ENCODE data around the gene CIAO2A. TPM values are rescaled to one million over a fixed set of nuclear protein-coding genes. Genes with fewer than 3 reads are reported as not detected.

CIAO2A gene
- total and polyA plus RNA-seq, 10 donors, result 42.2 to 129 (median 74.8) TPM

DNA sequence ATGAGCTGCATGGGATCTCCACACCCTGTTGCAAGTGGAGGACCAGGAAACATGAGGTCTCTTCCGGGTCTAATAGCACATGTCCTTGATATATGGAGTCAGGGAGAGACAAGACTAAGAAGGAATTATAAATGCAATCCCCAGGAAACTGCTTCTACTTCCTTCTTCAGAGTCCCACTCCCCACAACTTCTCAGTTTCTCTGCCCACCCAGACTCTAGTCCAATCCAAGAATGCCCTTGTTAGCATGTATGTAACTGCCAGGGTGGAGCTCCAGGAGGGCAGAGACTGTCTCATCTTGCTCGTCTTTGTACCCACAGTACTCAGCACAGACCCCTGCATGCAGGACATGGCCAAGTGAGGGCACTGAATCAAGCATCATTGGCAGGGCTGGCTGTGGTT is 55.7 kb downstream of the CIAO2A start:
- TF ChIP-seq POLR2A (IDR thresholded peaks at IDR 0.05), result no peak
- no peak for TF ChIP-seq POLR2AphosphoS5 (IDR thresholded peaks at IDR 0.05)
- TF ChIP-seq, protein P1, sequence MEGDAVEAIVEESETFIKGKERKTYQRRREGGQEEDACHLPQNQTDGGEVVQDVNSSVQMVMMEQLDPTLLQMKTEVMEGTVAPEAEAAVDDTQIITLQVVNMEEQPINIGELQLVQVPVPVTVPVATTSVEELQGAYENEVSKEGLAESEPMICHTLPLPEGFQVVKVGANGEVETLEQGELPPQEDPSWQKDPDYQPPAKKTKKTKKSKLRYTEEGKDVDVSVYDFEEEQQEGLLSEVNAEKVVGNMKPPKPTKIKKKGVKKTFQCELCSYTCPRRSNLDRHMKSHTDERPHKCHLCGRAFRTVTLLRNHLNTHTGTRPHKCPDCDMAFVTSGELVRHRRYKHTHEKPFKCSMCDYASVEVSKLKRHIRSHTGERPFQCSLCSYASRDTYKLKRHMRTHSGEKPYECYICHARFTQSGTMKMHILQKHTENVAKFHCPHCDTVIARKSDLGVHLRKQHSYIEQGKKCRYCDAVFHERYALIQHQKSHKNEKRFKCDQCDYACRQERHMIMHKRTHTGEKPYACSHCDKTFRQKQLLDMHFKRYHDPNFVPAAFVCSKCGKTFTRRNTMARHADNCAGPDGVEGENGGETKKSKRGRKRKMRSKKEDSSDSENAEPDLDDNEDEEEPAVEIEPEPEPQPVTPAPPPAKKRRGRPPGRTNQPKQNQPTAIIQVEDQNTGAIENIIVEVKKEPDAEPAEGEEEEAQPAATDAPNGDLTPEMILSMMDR (IDR thresholded peaks at IDR 0.05 in 8 of 11, conservative IDR thresholded peaks at IDR 0.05 in 3 of 11), result no peak
- Histone ChIP-seq H3K9me3 (no peaks in the 10 kb centered on the region), H3K36me3 (peaks cover 0 to 47% (median 4%) of the 10 kb centered on the region in 6 donors), H3K27me3 (replicated peaks in 1 of 7) (no peaks in the 10 kb centered on the region), H3K27ac (no peak overlapping the region), H3K4me1 (peaks cover 0 to 42% (median 0%) of the 10 kb centered on the region in 6 donors), H3K4me3 (no peak overlapping the region)
- intact Hi-C loops (cut with DNase I; ENCODE audit: low total_unique reads), result no loop called here
- 25 to 70% (median 50%) methylated on average over 2 of the region's 2 CpGs for WGBS, 5 donors
- no peak for DNase-seq

DNA sequence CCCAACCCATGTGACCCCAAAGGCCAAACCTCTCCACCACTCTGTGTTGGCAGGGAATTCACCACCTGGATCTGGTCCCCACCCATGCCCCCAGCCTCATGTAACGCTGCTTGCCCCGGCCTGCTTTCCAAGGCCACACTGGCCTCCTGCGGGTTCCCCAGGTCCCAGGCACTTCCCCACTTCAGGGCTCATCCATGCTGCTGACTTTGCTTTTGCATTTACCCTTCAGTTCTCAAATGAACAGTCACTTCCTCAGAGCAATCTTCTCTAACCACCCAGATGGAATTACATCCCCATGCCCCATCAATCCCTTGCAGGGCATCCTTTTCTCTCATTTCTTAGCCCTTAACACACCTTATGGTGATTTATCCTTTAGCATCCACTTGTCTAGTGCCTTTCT is 56.5 kb downstream of the CIAO2A start:
- intact Hi-C loops (cut with DNase I; ENCODE audit: low total_unique reads), result no loop called here
- TF ChIP-seq, protein P1 (IDR thresholded peaks at IDR 0.05 in 8 of 11, conservative IDR thresholded peaks at IDR 0.05 in 3 of 11), result no peak
- no peak for TF ChIP-seq POLR2A (IDR thresholded peaks at IDR 0.05)
- peaks cover 0 to 40% (median 0%) of the 10 kb centered on the region in 6 donors for H3K4me1 ChIP-seq
- H3K27ac ChIP-seq, result no peak overlapping the region
- no peak for DNase-seq
- H3K9me3 ChIP-seq, result no peaks in the 10 kb centered on the region
- 77 to 87% (median 78%) methylated on average over 3 of the region's 3 CpGs for WGBS, 5 donors
- peaks cover 0 to 47% (median 4%) of the 10 kb centered on the region in 6 donors for H3K36me3 ChIP-seq
- no peak overlapping the region for H3K4me3 ChIP-seq
- no peaks in the 10 kb centered on the region for H3K27me3 ChIP-seq (replicated peaks in 1 of 7)

DNA sequence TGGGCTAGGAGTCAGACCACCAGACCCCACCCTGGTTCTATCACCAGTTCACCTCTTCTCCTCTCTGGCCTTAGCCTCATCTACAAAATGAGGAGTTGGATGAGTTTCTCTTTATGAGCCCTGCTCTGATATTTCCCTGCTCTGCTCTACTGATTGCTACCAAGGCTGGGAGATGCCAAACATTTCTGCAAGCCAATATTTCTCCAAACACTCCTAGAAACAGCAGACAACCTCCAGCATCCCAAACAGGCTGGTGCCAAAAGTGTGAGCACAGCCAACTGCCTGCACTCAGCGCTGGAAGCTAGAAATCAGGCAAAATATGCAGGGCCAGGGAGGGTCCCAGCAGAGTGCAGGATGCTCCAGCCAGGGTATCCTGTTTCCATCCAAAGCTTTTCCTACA is 58.1 kb downstream of the CIAO2A start:
- DNase-seq, result no peak
- H3K4me1 ChIP-seq, result peaks cover 0 to 34% (median 0%) of the 10 kb centered on the region in 6 donors
- H3K9me3 ChIP-seq, result no peaks in the 10 kb centered on the region
- H3K27me3 ChIP-seq (replicated peaks in 1 of 7), result no peaks in the 10 kb centered on the region
- intact Hi-C loops (cut with DNase I; ENCODE audit: low total_unique reads), result no loop called here
- H3K27ac ChIP-seq, result no peak overlapping the region
- H3K4me3 ChIP-seq, result no peak overlapping the region
- WGBS, 5 donors, result 88 to 100% (median 93%) methylated on average over 1 of the region's 1 CpG
- TF ChIP-seq POLR2AphosphoS5 (IDR thresholded peaks at IDR 0.05) (no peak), POLR2A (IDR thresholded peaks at IDR 0.05) (no peak)
- TF ChIP-seq, protein P1 (IDR thresholded peaks at IDR 0.05 in 8 of 11, conservative IDR thresholded peaks at IDR 0.05 in 3 of 11), result no peak
- H3K36me3 ChIP-seq, result peaks cover 0 to 51% (median 4%) of the 10 kb centered on the region in 6 donors

DNA sequence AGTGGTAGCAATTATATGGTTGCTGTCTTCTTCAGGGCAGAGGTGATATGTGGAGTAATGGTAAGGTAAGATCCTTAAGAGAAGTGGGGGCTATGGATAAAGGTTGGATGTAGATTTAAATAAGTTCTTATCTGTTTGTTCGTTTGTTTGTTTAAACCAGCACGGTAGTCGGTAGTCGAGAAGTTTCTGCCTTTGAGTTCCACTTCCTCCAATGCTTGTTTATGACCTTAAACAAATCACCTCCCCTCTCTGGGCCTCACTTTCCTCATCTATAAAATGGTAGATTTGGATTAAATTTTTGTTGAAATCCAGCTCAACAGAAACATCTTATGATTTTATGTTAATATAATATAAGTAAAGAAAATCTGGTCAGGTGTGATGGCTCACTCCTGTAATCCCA is 59.1 kb downstream of the CIAO2A start:
- 34 to 82% (median 38%) methylated on average over 4 of the region's 4 CpGs for WGBS, 5 donors
- H3K27me3 ChIP-seq (replicated peaks in 1 of 7), result no peaks in the 10 kb centered on the region
- peaks cover 0 to 31% (median 0%) of the 10 kb centered on the region in 6 donors for H3K4me1 ChIP-seq
- no peak overlapping the region for H3K27ac ChIP-seq
- peaks cover 0 to 53% (median 4%) of the 10 kb centered on the region in 6 donors for H3K36me3 ChIP-seq
- TF ChIP-seq POLR2AphosphoS5 (IDR thresholded peaks at IDR 0.05) (no peak), POLR2A (IDR thresholded peaks at IDR 0.05) (no peak)
- TF ChIP-seq, protein P1 (IDR thresholded peaks at IDR 0.05 in 8 of 11, conservative IDR thresholded peaks at IDR 0.05 in 3 of 11), result no peak
- intact Hi-C loops (cut with DNase I; ENCODE audit: low total_unique reads), result no loop called here
- DNase-seq, result no peak
- H3K4me3 ChIP-seq, result no peak overlapping the region
- H3K9me3 ChIP-seq, result no peaks in the 10 kb centered on the region

Data from spleen (tissue), 11 donors.